K562 (cell line): ENCODE measurements around the gene PRDM12. TPM values are rescaled to one million over a fixed set of nuclear protein-coding genes. Genes with fewer than 3 reads are reported as not detected.

ENCODE experiments used
- ATAC-seq: fragments of 200-7000 bp; cut with Tn5 transposase; 3 replicates; pipeline ENCODE4 v1.9.1; 2020; ENCODE audit warnings: moderate library complexity
- BruUV-seq: library from RNA; stranded (reverse); fragments of 400-500 nt; replicated peaks from 2 replicates; lab custom pipeline; 2021; lab: Mats Ljungman, UMichigan
- CTCF ChIA-PET: fragments of 300-600 bp; formaldehyde crosslinking; extraction: SDS; loops from one replicate; lab custom pipeline; 2021; ENCODE audit warnings: low intra/inter-chr PET ratio; lab: Yijun Ruan, JAX
- POLR2A ChIA-PET: fragments of 300-600, 350-650 bp; sonication (Branson Sonifier 250); formaldehyde crosslinking; extraction: SDS; loops from one replicate; lab custom pipeline; 2021; ENCODE audit warnings: antibody characterized with exemption, inconsistent platforms; lab: Yijun Ruan, JAX
- DNase-seq, 4 experiments: peaks; one replicate each; pipeline versions ENCODE4 v3.0.0 to v3.0.0-alpha.2; 2011 to 2018; ENCODE audit warnings: low spot score in 3 of 4, mixed read lengths in 3 of 4; ENCODE audit errors: extremely low read depth in 1 of 4
- FAIRE-seq: peaks from 2 replicates; lab custom pipeline; 2011; peaks lifted over from hg19 to GRCh38; lab: Jason Lieb, UNC
- H2AFZ ChIP-seq: 2 replicates; pipeline ENCODE4 v1.6.0; 2011; ENCODE audit warnings: low read depth, low read length, control low read depth, inconsistent platforms
- H3K27ac ChIP-seq: fragments of 200-600 bp; 3 replicates; pipeline ENCODE4 v1.8.0; 2011; ENCODE audit warnings: low read depth, mild to moderate bottlenecking, control low read depth, inconsistent platforms, low read length, moderate library complexity, mixed read lengths; ENCODE audit errors: extremely low read depth
- H3K27me3 ChIP-seq, 2 experiments: fragments of 300-600 bp in 1 of 2; 2 replicates in 1 of 2; 3 replicates in 1 of 2; pipeline versions ENCODE4 v1.6.0 to v1.8.0; 2011; ENCODE audit warnings: inconsistent platforms in 2 of 2, low read length in 2 of 2, mild to moderate bottlenecking in 1 of 2, mixed read lengths in 1 of 2, moderate library complexity in 1 of 2; ENCODE audit not compliant: control insufficient read depth in 2 of 2, insufficient read depth in 2 of 2
- H3K36me3 ChIP-seq: fragments of 300-600 bp; 3 replicates; pipeline ENCODE4 v1.8.0; 2011; ENCODE audit warnings: mild to moderate bottlenecking, low read length, inconsistent platforms; ENCODE audit not compliant: control insufficient read depth, insufficient read depth
- H3K4me1 ChIP-seq, 2 experiments: fragments of 200-600 bp in 1 of 2; replicated peaks in 1 of 2; 2 replicates in 1 of 2; 3 replicates in 1 of 2; pipeline versions ENCODE4 v1.5.1 to v1.8.0; 2011; ENCODE audit warnings: inconsistent platforms in 2 of 2, low read length in 2 of 2, mild to moderate bottlenecking in 1 of 2, mixed read lengths in 1 of 2, moderate library complexity in 1 of 2; ENCODE audit not compliant: control insufficient read depth in 2 of 2, insufficient read depth in 2 of 2
- H3K4me2 ChIP-seq: 2 replicates; pipeline ENCODE4 v1.6.1; 2011; ENCODE audit warnings: low read length, control low read depth, inconsistent platforms, mixed read lengths; ENCODE audit not compliant: insufficient read depth
- H3K4me3 ChIP-seq: fragments of 200-600 bp; sonication (generic), shearing (Covaris generic); 2 replicates; pipeline ENCODE4 v1.5.1; 2016; ENCODE audit warnings: control low read depth, inconsistent platforms
- H3K79me2 ChIP-seq: fragments of 200-600 bp; 3 replicates; pipeline ENCODE4 v1.8.0; 2011; ENCODE audit warnings: low read length, inconsistent platforms; ENCODE audit not compliant: control insufficient read depth, insufficient read depth
- H3K9ac ChIP-seq, 2 experiments: 2 replicates each; pipeline versions ENCODE4 v1.6.0 to v1.6.1; 2011; ENCODE audit warnings: low read depth in 2 of 2, low read length in 2 of 2, control low read depth in 1 of 2, inconsistent platforms in 1 of 2, mild to moderate bottlenecking in 1 of 2, mixed read lengths in 1 of 2; ENCODE audit not compliant: insufficient read depth in 1 of 2
- H3K9me1 ChIP-seq: one replicate; pipeline ENCODE4 v1.6.0; 2011; ENCODE audit warnings: inconsistent platforms, mild to moderate bottlenecking, low read length, moderate library complexity; ENCODE audit not compliant: control insufficient read depth, insufficient read depth
- H3K9me3 ChIP-seq: replicated peaks from 2 replicates; pipeline ENCODE4 v1.5.1; 2011; ENCODE audit warnings: low read depth, low read length, inconsistent platforms; ENCODE audit not compliant: control insufficient read depth, insufficient read depth
- H4K20me1 ChIP-seq: replicated peaks from 2 replicates; pipeline ENCODE4 v1.6.1; 2011; ENCODE audit warnings: low read length, inconsistent platforms, mixed read lengths; ENCODE audit not compliant: control insufficient read depth, insufficient read depth
- BRF1 ChIP-seq: IDR thresholded peaks from 3 replicates; pipeline ENCODE4 v1.6.1; 2011; ENCODE audit warnings: borderline replicate concordance, mild to moderate bottlenecking; ENCODE audit not compliant: insufficient read length; ENCODE audit errors: extremely low read depth
- HNRNPH1 ChIP-seq: fragments of 200-400 bp; formaldehyde crosslinking; optimal IDR thresholded peaks from 2 replicates; pipeline ENCODE3; 2017; ENCODE audit warnings: low read depth, mild to moderate bottlenecking, low read length, moderate library complexity
- SAFB2 ChIP-seq: fragments of 200-400 bp; formaldehyde crosslinking; IDR thresholded peaks from 2 replicates; pipeline ENCODE4 v1.6.1; 2018; ENCODE audit warnings: borderline replicate concordance, low read length, low read depth, moderate library complexity; ENCODE audit not compliant: severe bottlenecking
- WGBS: fragments of 100-300 bp; shearing (Covaris generic); methylation state at CpG from one replicate; pipeline ENCODE4 v1.1.6; 2016; ENCODE audit warnings: low coverage, mixed read lengths; ENCODE audit not compliant: insufficient coverage; ENCODE audit errors: missing lambda C conversion rate; 5-methylcytosine and 5-hydroxymethylcytosine counted together
- in situ Hi-C: fragments of 300-500 bp; cut with MboI; formaldehyde crosslinking; loops from 4 replicates; pipeline ENCODE4 v1.15.0; 2018; ENCODE audit warnings: inconsistent platforms, mixed read lengths
- intact Hi-C: fragments of 100-400 bp; cut with micrococcal nuclease; formaldehyde crosslinking; loops from 2 replicates; pipeline ENCODE4 v1.14.2; 2022
- polyA plus RNA-seq, 8 experiments: library from polyadenylated mRNA; depleted of rRNA in 4 of 8; stranded (reverse) in 5 of 8; unstranded in 3 of 8; fragments of >200 nt; fragmentation: Nextera tagmentation in 2 of 8; fragmentation: Illumina TruSeq in 1 of 8; extraction: Ambion mirVana in 2 of 8; extraction: Trizol in 1 of 8; gene quantifications; 2 replicates each; pipeline versions ENCODE4 v1.2.1 to v1.2.3, GENCODE V29; 2011 to 2014; ENCODE audit warnings: inconsistent platforms in 1 of 8, missing spikeins in 1 of 8
- total RNA-seq, 7 experiments: library from RNA; depleted of rRNA in 6 of 7; stranded (reverse); fragments of >200 nt in 6 of 7; fragmentation: Illumina TruSeq in 2 of 7; extraction: Trizol in 2 of 7; gene quantifications; 2 replicates each; pipeline versions ENCODE4 v1.2.1 to v1.2.3, GENCODE V29; 2011 to 2021; ENCODE audit warnings: low replicate concordance in 1 of 7
- TF ChIP-seq, protein P1 (sequence below): sonication (generic); formaldehyde crosslinking; IDR thresholded peaks from 2 replicates; pipeline ENCODE4 v1.8.0; 2022; ENCODE audit warnings: mild to moderate bottlenecking, missing genetic modification reagents

The PRDM12 gene
- total and polyA plus RNA-seq, 9 of the 15 experiments (the other 6 are each of a cell fraction or from before 2014, with no cell fraction given) = 0.04 to 0.22 (median 0.07) TPM; not detected in 3

DNA sequence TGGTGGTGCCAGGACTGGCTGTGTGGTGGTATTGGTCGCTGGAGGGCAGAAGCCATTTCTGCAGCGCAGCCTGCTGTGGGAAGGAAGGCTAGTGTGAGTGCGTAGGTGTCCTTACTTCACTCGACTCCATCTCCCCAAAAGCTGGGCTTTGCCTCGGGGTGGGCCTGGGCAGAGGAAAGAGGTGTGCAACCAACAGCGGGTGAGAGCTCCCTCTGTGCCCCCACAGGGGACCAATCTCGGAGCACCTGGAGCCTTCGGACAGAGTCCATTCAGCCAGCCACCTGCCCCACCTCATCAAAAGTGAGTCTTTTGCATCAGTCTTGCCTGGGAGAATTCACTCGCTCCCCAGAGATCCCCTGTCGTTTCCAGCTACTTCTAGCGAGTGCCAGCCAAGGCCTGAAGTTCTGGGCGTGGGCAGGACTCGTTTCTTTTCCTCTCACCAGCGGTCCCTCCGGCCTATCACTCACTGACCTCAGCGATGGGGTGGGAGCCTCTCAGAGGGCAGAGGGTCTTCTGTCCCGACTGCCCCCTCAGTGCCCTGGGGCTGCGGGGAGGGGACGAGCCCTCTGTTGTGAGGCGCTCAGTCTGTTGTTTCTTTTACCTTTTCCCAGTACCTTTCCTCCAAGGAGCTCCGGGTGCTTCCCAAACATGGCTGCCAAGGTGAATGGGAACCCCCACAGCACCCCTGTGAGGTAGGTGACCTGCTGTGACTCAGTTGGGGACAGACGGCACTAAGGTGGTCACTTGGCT, 32.9 kb upstream of the PRDM12 start:
- peaks cover 93% of the 10 kb centered on the region; the same call in 2 of the 3 replicates for H3K36me3 ChIP-seq
- no peak overlapping the region; a peak in 1 of 4 replicates for H3K9ac ChIP-seq
- in situ Hi-C loops = no loop called here

More for the DNA sequence above, 32.9 kb upstream of the PRDM12 start:
- H3K9me3 ChIP-seq = no peaks in the 10 kb centered on the region
- H3K4me1 ChIP-seq = no peaks in the 10 kb centered on the region
- no peaks in the 10 kb centered on the region for H3K27me3 ChIP-seq
- no peak for TF ChIP-seq SAFB2
- TF ChIP-seq HNRNPH1 = no peak
- no peak for TF ChIP-seq BRF1
- TF ChIP-seq, protein P1, sequence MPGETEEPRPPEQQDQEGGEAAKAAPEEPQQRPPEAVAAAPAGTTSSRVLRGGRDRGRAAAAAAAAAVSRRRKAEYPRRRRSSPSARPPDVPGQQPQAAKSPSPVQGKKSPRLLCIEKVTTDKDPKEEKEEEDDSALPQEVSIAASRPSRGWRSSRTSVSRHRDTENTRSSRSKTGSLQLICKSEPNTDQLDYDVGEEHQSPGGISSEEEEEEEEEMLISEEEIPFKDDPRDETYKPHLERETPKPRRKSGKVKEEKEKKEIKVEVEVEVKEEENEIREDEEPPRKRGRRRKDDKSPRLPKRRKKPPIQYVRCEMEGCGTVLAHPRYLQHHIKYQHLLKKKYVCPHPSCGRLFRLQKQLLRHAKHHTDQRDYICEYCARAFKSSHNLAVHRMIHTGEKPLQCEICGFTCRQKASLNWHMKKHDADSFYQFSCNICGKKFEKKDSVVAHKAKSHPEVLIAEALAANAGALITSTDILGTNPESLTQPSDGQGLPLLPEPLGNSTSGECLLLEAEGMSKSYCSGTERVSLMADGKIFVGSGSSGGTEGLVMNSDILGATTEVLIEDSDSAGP (CRISPR knock-in tag) = no peak
- FAIRE-seq (no peak), DNase-seq (no peak), ATAC-seq (no peak)
- H3K27ac ChIP-seq = no peak overlapping the region
- H3K79me2 ChIP-seq = no peaks in the 10 kb centered on the region
- intact Hi-C loops = no loop called here
- H3K4me2 ChIP-seq = no peak overlapping the region
- POLR2A ChIA-PET = no interaction called here
- no TSS peak for BruUV-seq
- WGBS = 94% methylated on average over 19 of the region's 22 CpGs
- CTCF ChIA-PET = no interaction called here
- H4K20me1 ChIP-seq = no peaks in the 10 kb centered on the region; the same call in 1 of the 2 replicates
- H3K4me3 ChIP-seq = no peak overlapping the region
- H3K9me1 ChIP-seq = no peaks in the 10 kb centered on the region
- H2AFZ ChIP-seq = no peak overlapping the region
